HG02938 (cell line): ENCODE data around the gene SERINC2.

Experiments used
- ATAC-seq: cut with Tn5 transposase; IDR thresholded peaks from one replicate; pipeline ENCODE4 v1.9.1; 2021; ENCODE audit warnings: mild to moderate bottlenecking, moderate library complexity; ENCODE audit not compliant: unreplicated experiment

Gene SERINC2

DNA sequence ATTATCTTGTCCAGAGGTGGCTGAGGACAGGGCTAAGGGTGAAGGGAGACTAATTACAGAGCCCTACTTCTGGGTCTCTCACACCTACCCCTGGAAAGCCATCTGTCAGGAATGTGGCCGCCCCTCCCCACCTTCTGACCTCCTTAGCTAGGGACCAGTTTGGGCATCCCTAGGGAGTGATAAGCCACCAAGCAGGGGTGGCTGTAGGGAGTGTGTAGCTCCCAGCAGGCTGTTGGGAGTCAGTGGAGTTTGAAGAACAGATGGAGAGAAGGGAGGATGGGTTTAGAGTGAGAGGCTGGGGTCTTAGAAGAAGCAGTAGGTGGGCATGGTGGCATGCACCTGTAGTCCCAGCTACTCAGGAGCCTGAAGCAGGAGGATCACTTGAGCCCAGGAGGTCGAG, 808 bp upstream of the SERINC2 start:
- no peak for ATAC-seq

- no peak for ATAC-seq
These were observed 490 bp downstream of the SERINC2 start for GRCh38 chr1:31413405-31414001.

DNA sequence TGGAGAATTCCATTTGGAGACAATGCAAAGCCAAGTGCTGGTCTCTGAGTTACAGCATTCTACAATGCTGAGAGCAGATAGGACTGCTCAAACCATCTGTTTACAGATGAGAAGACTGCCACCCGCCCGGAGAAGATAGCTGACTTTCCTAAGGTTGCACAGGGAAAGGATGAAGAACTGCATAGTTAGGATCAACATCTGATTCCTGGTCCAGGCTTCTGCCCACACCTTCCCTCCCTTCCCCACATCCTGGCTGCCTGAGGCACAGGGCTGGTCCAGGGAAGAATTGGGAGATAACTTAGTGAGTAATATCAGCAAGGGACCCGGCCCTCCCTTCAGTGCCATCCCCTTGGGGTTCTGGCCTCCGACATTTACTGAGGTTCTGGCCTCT, 2.0 kb downstream of the SERINC2 start:
- ATAC-seq: no peak

GRCh38 chr1:31415658-31416057, 2.6 kb downstream of the SERINC2 start:
- ATAC-seq: no peak

GRCh38 chr1:31416101-31416736, 3.2 kb downstream of the SERINC2 start:
- ATAC-seq: no peak

DNA sequence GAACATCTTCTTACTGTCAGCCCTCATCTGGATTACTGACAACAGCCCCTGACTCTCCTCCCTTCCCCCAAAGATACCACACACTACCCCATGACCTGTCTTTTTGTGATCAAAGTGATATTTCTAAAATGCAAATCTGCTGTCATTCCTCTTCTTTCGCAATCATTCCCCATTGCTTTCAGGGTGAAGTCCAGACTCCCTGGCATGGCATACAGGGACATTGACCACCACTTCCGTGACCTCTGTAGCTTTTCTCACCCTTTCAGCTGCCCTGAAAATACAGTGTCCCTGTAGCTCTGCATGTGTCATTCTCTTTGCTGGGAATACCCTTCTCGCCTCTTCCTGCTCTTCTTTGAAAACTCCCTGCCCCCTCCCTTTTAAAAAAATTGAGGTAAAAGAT, 4.1 kb downstream of the SERINC2 start:
- ATAC-seq: no peak

GRCh38 chr1:31418626-31419323, 5.8 kb downstream of the SERINC2 start:
- no peak for ATAC-seq

DNA sequence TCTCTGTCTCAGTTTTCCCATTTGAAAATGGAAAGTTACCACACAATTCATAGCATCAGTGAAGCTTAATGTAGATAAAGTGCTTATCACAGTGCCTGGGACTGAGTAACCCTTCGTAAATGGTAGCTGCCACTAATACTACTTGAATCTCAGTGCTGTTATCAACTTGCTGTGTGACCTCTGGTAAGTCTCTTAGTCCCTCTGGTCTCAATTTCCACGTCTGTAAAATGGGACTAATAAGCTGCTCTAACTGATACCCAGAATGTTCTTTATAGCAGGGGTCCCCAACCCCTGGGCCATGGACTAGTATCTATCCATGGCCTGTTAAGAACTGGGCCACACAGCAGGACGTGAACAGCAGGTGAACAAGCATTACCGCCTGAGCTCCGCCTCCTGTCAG, 7.7 kb downstream of the SERINC2 start:
- ATAC-seq: no peak

- ATAC-seq: no peak
These were observed 8.5 kb downstream of the SERINC2 start for GRCh38 chr1:31421371-31422040.

GRCh38 chr1:31422505-31423319, 9.7 kb downstream of the SERINC2 start:
- no peak for ATAC-seq

- peak; percentile 76 for ATAC-seq
These were observed 10.5 kb downstream of the SERINC2 start for GRCh38 chr1:31423418-31423947.

- no peak for ATAC-seq
These were observed 11.6 kb downstream of the SERINC2 start for GRCh38 chr1:31424568-31424967.

DNA sequence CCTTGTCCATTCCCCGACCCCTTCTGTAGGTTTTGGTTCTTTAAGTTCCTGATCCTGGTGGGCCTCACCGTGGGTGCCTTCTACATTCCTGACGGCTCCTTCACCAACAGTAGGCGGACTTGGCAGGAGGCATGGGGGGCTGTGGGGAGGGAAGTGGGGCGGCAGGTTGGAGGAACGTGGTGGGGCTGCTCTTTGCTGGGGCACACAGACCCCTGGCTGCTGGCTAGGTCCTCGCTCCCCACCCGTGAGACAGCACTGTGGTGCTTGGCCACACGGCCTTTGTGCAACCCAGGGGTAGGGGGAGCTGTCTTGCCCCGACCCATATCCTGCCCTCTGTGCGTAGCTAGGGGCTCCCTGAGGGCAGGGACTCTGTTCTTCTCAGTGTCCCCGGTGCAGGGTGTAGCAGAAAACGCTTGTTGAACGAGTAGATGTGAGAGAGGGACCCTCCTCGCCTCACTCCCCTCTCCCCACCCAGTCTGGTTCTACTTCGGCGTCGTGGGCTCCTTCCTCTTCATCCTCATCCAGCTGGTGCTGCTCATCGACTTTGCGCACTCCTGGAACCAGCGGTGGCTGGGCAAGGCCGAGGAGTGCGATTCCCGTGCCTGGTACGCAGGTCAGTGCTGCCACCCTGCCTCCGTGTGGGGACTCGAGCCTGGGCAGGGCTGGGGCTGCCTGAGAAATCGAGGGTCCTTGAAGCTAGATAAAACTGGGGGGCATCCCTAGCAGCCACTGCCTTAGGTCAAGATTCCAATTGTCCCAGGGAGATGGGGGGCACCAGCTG, 12.5 kb downstream of the SERINC2 start:
- ATAC-seq: no peak

DNA sequence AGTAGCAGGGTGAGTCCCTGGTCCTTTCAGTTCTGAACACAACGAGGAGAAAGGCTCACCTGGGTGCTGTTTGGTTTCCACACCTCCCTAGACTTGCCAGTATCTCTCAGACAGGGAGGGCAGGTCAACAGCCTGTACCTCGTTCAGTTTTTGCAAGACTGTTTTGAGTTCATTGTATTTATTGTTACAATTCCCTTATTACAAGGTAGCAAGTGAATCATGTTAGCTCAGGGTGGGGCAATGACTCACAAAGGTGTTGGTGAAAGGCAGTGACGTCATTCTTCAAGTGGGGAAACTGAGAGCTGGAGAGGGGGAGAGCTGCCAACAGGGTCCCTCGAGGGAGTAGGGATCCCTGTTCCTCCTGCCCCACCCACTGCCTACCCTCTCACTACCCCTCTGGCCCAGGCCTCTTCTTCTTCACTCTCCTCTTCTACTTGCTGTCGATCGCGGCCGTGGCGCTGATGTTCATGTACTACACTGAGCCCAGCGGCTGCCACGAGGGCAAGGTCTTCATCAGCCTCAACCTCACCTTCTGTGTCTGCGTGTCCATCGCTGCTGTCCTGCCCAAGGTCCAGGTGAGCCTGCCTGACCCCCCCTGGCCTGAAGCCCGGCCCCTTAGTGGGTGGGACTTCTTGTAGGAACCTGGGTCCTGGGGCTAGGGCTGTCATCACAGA, 13.4 kb downstream of the SERINC2 start:
- no peak for ATAC-seq

GRCh38 chr1:31427322-31427721, 14.3 kb downstream of the SERINC2 start:
- no peak for ATAC-seq

DNA sequence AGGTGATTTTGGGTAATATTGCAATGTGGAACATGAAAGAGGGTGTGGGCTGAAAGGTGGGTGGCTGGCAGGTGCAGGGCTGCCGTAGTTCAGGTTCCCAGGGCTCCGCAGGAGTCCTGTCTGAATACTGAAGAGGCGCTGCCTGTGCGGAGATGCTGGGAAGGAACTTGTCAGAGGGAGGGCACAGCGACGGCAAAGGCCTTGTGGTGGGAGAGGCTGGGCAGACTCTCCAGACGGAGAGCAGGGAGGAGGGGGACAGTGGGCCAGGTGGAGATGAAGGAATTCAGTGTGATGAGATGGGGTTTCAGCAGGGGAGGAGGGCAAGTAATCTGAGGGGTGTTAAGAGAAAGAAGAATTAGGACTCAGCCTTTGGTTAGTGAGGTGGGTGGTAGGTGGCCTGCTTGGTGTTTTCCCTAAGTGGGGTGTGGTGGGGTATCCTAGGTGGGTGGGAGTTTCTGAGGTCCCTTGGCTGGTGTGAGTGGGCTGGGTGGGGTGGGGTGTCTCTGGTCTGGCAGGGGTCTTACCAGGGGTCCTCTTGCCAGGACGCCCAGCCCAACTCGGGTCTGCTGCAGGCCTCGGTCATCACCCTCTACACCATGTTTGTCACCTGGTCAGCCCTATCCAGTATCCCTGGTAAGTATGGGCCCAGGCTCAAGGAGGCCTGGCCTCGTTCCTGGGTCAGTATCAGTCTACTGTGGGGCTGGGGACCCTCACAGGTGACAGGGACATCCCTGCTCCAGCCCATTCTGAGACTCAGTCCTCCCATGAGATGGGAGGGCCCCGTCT, 15.6 kb downstream of the SERINC2 start:
- no peak for ATAC-seq

- ATAC-seq: no peak
These were observed 16.6 kb downstream of the SERINC2 start for GRCh38 chr1:31429583-31429982.
